H1 (cell line): ENCODE measurements around the gene INSYN1. TPM values are rescaled to one million over a fixed set of nuclear protein-coding genes. Genes with fewer than 3 reads are reported as not detected.

Experiments
- CTCF ChIA-PET: fragments of 300-600 bp; sonication (Branson Sonifier 250); formaldehyde crosslinking; loops from one replicate; lab custom pipeline; 2021; ENCODE audit not compliant: partially characterized antibody; lab: Charles Lee
- POLR2A ChIA-PET: fragments of 300-600 bp; sonication (Branson Sonifier 250); formaldehyde crosslinking; loops from one replicate; lab custom pipeline; 2021; ENCODE audit warnings: inconsistent platforms; ENCODE audit not compliant: partially characterized antibody; lab: Charles Lee
- DNase-seq, 2 experiments: peaks; one replicate each; pipeline versions ENCODE4 v3.0.0 to v3.0.0-alpha.2; 2010 to 2022; ENCODE audit warnings: low spot score in 2 of 2, low read depth in 1 of 2, mixed read lengths in 1 of 2
- FAIRE-seq: peaks from 2 replicates; lab custom pipeline; 2011; peaks lifted over from hg19 to GRCh38; lab: Jason Lieb, UNC
- H2AFZ ChIP-seq: 2 replicates; pipeline ENCODE4 v1.8.1; 2012; ENCODE audit warnings: low read length, inconsistent platforms
- H2AK5ac ChIP-seq: 2 replicates; pipeline ENCODE4 v1.6.1; 2013; ENCODE audit warnings: low read depth, low read length
- H2BK120ac ChIP-seq: replicated peaks from 2 replicates; pipeline ENCODE3; 2013; ENCODE audit warnings: low read depth, low read length, inconsistent platforms
- H2BK12ac ChIP-seq: 2 replicates; pipeline ENCODE4 v1.6.1; 2013; ENCODE audit warnings: low read depth, low read length
- H2BK15ac ChIP-seq: 2 replicates; pipeline ENCODE4 v1.6.1; 2013; ENCODE audit warnings: low read length
- H2BK20ac ChIP-seq: 2 replicates; pipeline ENCODE4 v1.6.1; 2013; ENCODE audit warnings: low read length
- H2BK5ac ChIP-seq: 2 replicates; pipeline ENCODE4 v1.6.1; 2013; ENCODE audit warnings: low read depth, low read length
- H3K14ac ChIP-seq: 2 replicates; pipeline ENCODE4 v1.6.1; 2013; ENCODE audit warnings: inconsistent platforms; ENCODE audit not compliant: insufficient read length
- H3K18ac ChIP-seq: 2 replicates; pipeline ENCODE4 v1.6.1; 2013; ENCODE audit warnings: low read length; ENCODE audit errors: extremely low read depth
- H3K23ac ChIP-seq: 2 replicates; pipeline ENCODE4 v1.6.1; 2013; ENCODE audit warnings: inconsistent platforms; ENCODE audit not compliant: insufficient read length
- H3K23me2 ChIP-seq: 2 replicates; pipeline ENCODE4 v1.6.1; 2013; ENCODE audit warnings: low read depth, low read length
- H3K27ac ChIP-seq: 2 replicates; pipeline ENCODE4 v1.6.1; 2011; ENCODE audit warnings: low read depth, low read length, inconsistent platforms
- H3K27me3 ChIP-seq, 4 experiments: replicated peaks in 1 of 4; 1 replicate in 1 of 4; 2 replicates in 3 of 4; pipeline versions ENCODE4 v1.6.1 to v1.8.1; 2011 to 2013; ENCODE audit warnings: low read length in 3 of 4, mild to moderate bottlenecking in 3 of 4, inconsistent platforms in 2 of 4, mixed read lengths in 2 of 4, moderate library complexity in 1 of 4; ENCODE audit not compliant: control insufficient read depth in 3 of 4, insufficient read depth in 3 of 4; ENCODE audit errors: extremely low read depth in 1 of 4
- H3K36me3 ChIP-seq, 4 experiments: 2 replicates each; pipeline versions ENCODE4 v1.6.1 to v1.8.1; 2011 to 2013; ENCODE audit warnings: mild to moderate bottlenecking in 4 of 4, low read length in 3 of 4, moderate library complexity in 2 of 4, control low read depth in 1 of 4, inconsistent platforms in 1 of 4; ENCODE audit not compliant: insufficient read depth in 4 of 4, control insufficient read depth in 2 of 4
- H3K4ac ChIP-seq: replicated peaks from 2 replicates; pipeline ENCODE3; 2013; ENCODE audit warnings: low read length, low read depth, mixed read lengths, inconsistent platforms; ENCODE audit not compliant: insufficient read length
- H3K4me1 ChIP-seq, 4 experiments: replicated peaks in 1 of 4; 1 replicate in 1 of 4; 2 replicates in 3 of 4; pipeline versions ENCODE4 v1.6.1 to v1.8.1; 2011 to 2013; ENCODE audit warnings: low read length in 3 of 4, inconsistent platforms in 2 of 4, mixed read lengths in 1 of 4; ENCODE audit not compliant: insufficient read depth in 4 of 4, control insufficient read depth in 3 of 4
- H3K4me2 ChIP-seq, 2 experiments: 2 replicates each; pipeline versions ENCODE4 v1.6.1 to v1.8.1; 2011 to 2013; ENCODE audit warnings: low read depth in 2 of 2, low read length in 2 of 2, control low read depth in 1 of 2, inconsistent platforms in 1 of 2, mild to moderate bottlenecking in 1 of 2; ENCODE audit not compliant: insufficient read depth in 1 of 2
- H3K4me3 ChIP-seq, 4 experiments: fragments of 200-600, 300-600 bp in 1 of 4; sonication (generic), shearing (Covaris generic), sonication (Bioruptor Twin) in 1 of 4; 2 replicates each; pipeline versions ENCODE4 v1.5.1 to v1.8.1; 2011 to 2016; ENCODE audit warnings: low read length in 4 of 4, low read depth in 3 of 4, control low read depth in 2 of 4, inconsistent platforms in 2 of 4, mild to moderate bottlenecking in 2 of 4, mixed read lengths in 1 of 4, moderate library complexity in 1 of 4; ENCODE audit not compliant: insufficient read depth in 2 of 4; ENCODE audit errors: extremely low read depth in 1 of 4
- H3K56ac ChIP-seq: replicated peaks from 2 replicates; pipeline ENCODE3; 2013; ENCODE audit warnings: low read depth, mild to moderate bottlenecking, mixed read lengths, low read length, inconsistent platforms; ENCODE audit not compliant: insufficient read length
- H3K79me1 ChIP-seq: 2 replicates; pipeline ENCODE4 v1.6.1; 2013; ENCODE audit warnings: low read depth, low read length, control low read depth
- H3K79me2 ChIP-seq, 2 experiments: 2 replicates each; pipeline versions ENCODE4 v1.6.1 to v1.8.1; 2012 to 2013; ENCODE audit warnings: low read length in 2 of 2, mild to moderate bottlenecking in 2 of 2, inconsistent platforms in 1 of 2; ENCODE audit not compliant: insufficient read depth in 2 of 2, control insufficient read depth in 1 of 2
- H3K9ac ChIP-seq, 4 experiments: replicated peaks in 1 of 4; 1 replicate in 1 of 4; 2 replicates in 3 of 4; pipeline versions ENCODE4 v1.6.1 to v1.8.1; 2011 to 2013; ENCODE audit warnings: low read depth in 3 of 4, low read length in 3 of 4, control low read depth in 2 of 4, mild to moderate bottlenecking in 2 of 4, moderate library complexity in 2 of 4, inconsistent platforms in 1 of 4; ENCODE audit errors: extremely low read depth in 1 of 4
- H3K9me3 ChIP-seq, 2 experiments: 2 replicates each; pipeline versions ENCODE4 v1.6.1 to v1.8.1; 2012 to 2013; ENCODE audit warnings: mild to moderate bottlenecking in 2 of 2, moderate library complexity in 2 of 2, control low read depth in 1 of 2, inconsistent platforms in 1 of 2, low read depth in 1 of 2, low read length in 1 of 2, mixed read lengths in 1 of 2; ENCODE audit not compliant: insufficient read depth in 2 of 2
- H4K20me1 ChIP-seq, 2 experiments: replicated peaks in 1 of 2; 2 replicates each; pipeline versions ENCODE3 to v1.8.1; 2011 to 2013; ENCODE audit warnings: inconsistent platforms in 2 of 2, low read length in 2 of 2, mild to moderate bottlenecking in 1 of 2; ENCODE audit not compliant: insufficient read depth in 2 of 2, control insufficient read depth in 1 of 2
- H4K5ac ChIP-seq: 2 replicates; pipeline ENCODE4 v1.6.1; 2013; ENCODE audit warnings: low read length, low read depth, mixed read lengths, inconsistent platforms; ENCODE audit not compliant: insufficient read length
- H4K8ac ChIP-seq: 2 replicates; pipeline ENCODE4 v1.8.0; 2013; ENCODE audit warnings: mild to moderate bottlenecking, moderate library complexity, low read length, inconsistent platforms; ENCODE audit not compliant: insufficient read depth; ENCODE audit errors: extremely low read depth
- H4K91ac ChIP-seq: replicated peaks from 2 replicates; pipeline ENCODE3; 2013; ENCODE audit warnings: low read length, mixed read lengths, inconsistent platforms; ENCODE audit not compliant: insufficient read length
- CREB1 ChIP-seq: IDR thresholded peaks from 2 replicates; pipeline ENCODE4 v1.6.1; 2012; ENCODE audit warnings: inconsistent platforms
- EGR1 ChIP-seq: IDR thresholded peaks from 2 replicates; pipeline ENCODE4 v1.6.1; 2011; ENCODE audit warnings: low read depth, low read length, borderline replicate concordance
- KDM1A ChIP-seq: fragments of 200-600, 300-600 bp; sonication (generic); IDR thresholded peaks from 2 replicates; pipeline ENCODE4 v1.7.1; 2016; ENCODE audit warnings: mild to moderate bottlenecking, low read length, borderline replicate concordance
- MAX ChIP-seq: IDR thresholded peaks from 2 replicates; pipeline ENCODE4 v1.6.1; 2012; ENCODE audit warnings: inconsistent platforms
- RAD21 ChIP-seq, 2 experiments: IDR thresholded peaks in 1 of 2; conservative IDR thresholded peaks in 1 of 2; 2 replicates each; pipeline ENCODE4 v1.6.1; 2011; ENCODE audit warnings: low read depth in 2 of 2, low read length in 2 of 2, improper control_type of control experiment in 1 of 2, inconsistent platforms in 1 of 2, mild to moderate bottlenecking in 1 of 2, moderate library complexity in 1 of 2
- RNF2 ChIP-seq: fragments of 200-900, 300-1000 bp; sonication (generic); IDR thresholded peaks from 2 replicates; pipeline ENCODE4 v1.7.1; 2016; ENCODE audit warnings: borderline replicate concordance, low read depth, mild to moderate bottlenecking, antibody characterized with exemption, low read length; ENCODE audit not compliant: poor library complexity, severe bottlenecking; ENCODE audit errors: missing control alignments
- SIN3A ChIP-seq, 2 experiments: IDR thresholded peaks in 1 of 2; conservative IDR thresholded peaks in 1 of 2; 2 replicates each; pipeline ENCODE4 v1.6.1; 2011 to 2012; ENCODE audit warnings: low read length in 2 of 2, improper control_type of control experiment in 1 of 2, low read depth in 1 of 2, mild to moderate bottlenecking in 1 of 2
- SIRT6 ChIP-seq: IDR thresholded peaks from one replicate; pipeline ENCODE4 v1.7.1; 2012; ENCODE audit warnings: low read length, inconsistent platforms
- WGBS, 2 experiments: shearing (Covaris generic) in 1 of 2; methylation state at CpG; one replicate each; pipeline versions ENCODE4 v1.1.6 to v1.1.7; 2013 to 2015; ENCODE audit warnings: low lambda C conversion rate in 2 of 2, mixed read lengths in 2 of 2, inconsistent platforms in 1 of 2, low coverage in 1 of 2, missing lambda C conversion rate in 1 of 2; ENCODE audit not compliant: insufficient replicate concordance in 2 of 2, insufficient coverage in 1 of 2, insufficient read length in 1 of 2; ENCODE audit errors: extremely low coverage in 1 of 2, missing lambda C conversion rate in 1 of 2; 5-methylcytosine and 5-hydroxymethylcytosine counted together
- polyA plus RNA-seq, 7 experiments: library from polyadenylated mRNA; depleted of rRNA in 3 of 7; stranded (reverse) in 5 of 7; unstranded in 2 of 7; fragments of >200 nt in 5 of 7; fragments of 200-250 nt in 2 of 7; gene quantifications; 1 replicate in 5 of 7; 2 replicates in 1 of 7; 4 replicates in 1 of 7; pipeline versions ENCODE4 v1.2.1 to v1.2.3, GENCODE V29; 2011 to 2013; ENCODE audit warnings: missing spikeins in 2 of 7, mixed read lengths in 2 of 7
- total RNA-seq: library from RNA; stranded (reverse); fragmentation: NEBNext Ultra II Directional; extraction: Animal tissue kit (Norgen Biotek cat#: 25700); gene quantifications from 2 replicates; pipeline ENCODE4 v1.2.1, GENCODE V29; 2021
- TF ChIP-seq, protein P1 (sequence below): IDR thresholded peaks from 2 replicates; pipeline ENCODE4 v1.6.1; 2012; ENCODE audit warnings: inconsistent platforms

The INSYN1 gene
- total and polyA plus RNA-seq, 2 of the 8 experiments (the other 6 are each of a cell fraction or from before 2014, with no cell fraction given): 7.2 to 10.2 TPM

DNA sequence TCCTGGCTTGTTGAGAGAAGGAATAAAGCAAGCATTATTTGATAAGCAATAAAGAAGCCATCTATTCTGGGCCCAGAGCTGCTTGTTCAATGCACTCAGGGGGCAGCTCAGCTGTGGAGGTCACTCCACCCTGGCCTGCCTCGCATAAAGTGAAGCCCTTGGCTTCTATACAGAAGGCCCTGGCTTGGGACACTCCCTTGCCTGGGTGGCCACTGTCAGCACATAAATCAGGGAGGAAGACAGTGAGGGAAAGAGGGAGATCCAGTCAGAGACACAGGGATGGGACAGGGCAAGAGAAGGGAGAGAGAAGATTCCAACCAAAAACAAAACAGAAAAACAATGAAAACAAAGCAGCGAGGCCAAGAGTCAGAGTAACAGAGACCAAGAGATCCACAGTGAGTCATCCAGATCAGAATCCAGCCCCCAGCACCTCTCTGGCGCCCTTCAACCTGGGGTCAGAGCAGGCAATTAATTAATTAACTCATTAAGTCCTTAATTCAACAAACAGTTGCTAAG is 11.8 kb downstream of the INSYN1 start:
- Histone ChIP-seq H3K27ac (no peak overlapping the region), H3K4me2 (no peak overlapping the region), H2AK5ac (no peak overlapping the region), H4K5ac (no peak overlapping the region), H2BK15ac (no peak overlapping the region), H3K79me2 (no peaks in the 10 kb centered on the region), H3K4me3 (no peak overlapping the region), H4K8ac (no peak overlapping the region), H3K4me1 (peaks cover 5 to 12% (median 8%) of the 10 kb centered on the region in 4 experiments; a peak in 6 of 7 replicates), H3K27me3 (no peaks in the 10 kb centered on the region), H3K23ac (no peak overlapping the region), H3K14ac (no peak overlapping the region), H2BK120ac (no peak overlapping the region), H2BK20ac (no peak overlapping the region), H2AFZ (no peak overlapping the region), H4K91ac (no peak overlapping the region), H2BK12ac (no peak overlapping the region), H2BK5ac (no peak overlapping the region), H4K20me1 (no peaks in the 10 kb centered on the region), H3K56ac (no peak overlapping the region), H3K9ac (no peak overlapping the region), H3K4ac (no peak overlapping the region), H3K9me3 (no peaks in the 10 kb centered on the region), H3K36me3 (no peaks in the 10 kb centered on the region), H3K23me2 (no peaks in the 10 kb centered on the region), H3K79me1 (no peaks in the 10 kb centered on the region), H3K18ac (no peak overlapping the region)
- CTCF ChIA-PET: interaction anchor here (0.8 to 2.1 kb wide), 3 partner anchors 9 to 37 kb away, joined by 3 to 10 read pairs (median 5); no protein-coding TSS in a partner anchor
- POLR2A ChIA-PET: no interaction called here
- no peak for FAIRE-seq
- no peak for DNase-seq
- WGBS, 2 experiments: 70% methylated on average over 3 of the region's 3 CpGs; no CpG with 5 or more reads in 1 of the 2 experiments
- TF ChIP-seq KDM1A (no peak), MAX (no peak), EGR1 (no peak), SIRT6 (no peak), CREB1 (no peak), RNF2 (no peak), RAD21 (IDR thresholded peaks at IDR 0.05 in 1 of 2, conservative IDR thresholded peaks at IDR 0.05 in 1 of 2; ENCODE audit: low read depth in 2 of 2, low read length in 2 of 2) (no peak), SIN3A (conservative IDR thresholded peaks at IDR 0.05 in 1 of 2, IDR thresholded peaks at IDR 0.05 in 1 of 2; ENCODE audit: low read depth in 1 of 2, low read length in 2 of 2) (no peak)
- TF ChIP-seq, protein P1, sequence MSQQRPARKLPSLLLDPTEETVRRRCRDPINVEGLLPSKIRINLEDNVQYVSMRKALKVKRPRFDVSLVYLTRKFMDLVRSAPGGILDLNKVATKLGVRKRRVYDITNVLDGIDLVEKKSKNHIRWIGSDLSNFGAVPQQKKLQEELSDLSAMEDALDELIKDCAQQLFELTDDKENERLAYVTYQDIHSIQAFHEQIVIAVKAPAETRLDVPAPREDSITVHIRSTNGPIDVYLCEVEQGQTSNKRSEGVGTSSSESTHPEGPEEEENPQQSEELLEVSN: no peak
